Measurements from ENCODE around the gene PABPN1L. TPM values are rescaled to one million over a fixed set of nuclear protein-coding genes. Genes with fewer than 3 reads are reported as not detected.

The PABPN1L gene
- total RNA-seq, 1 donor from 2014 or later, result not detected

GRCh38 chr16:88884569-88885271 lies 18.3 kb upstream of the PABPN1L start:
- intact Hi-C loops (cut with micrococcal nuclease), result no loop called here

GRCh38 chr16:88883946-88884345 lies 17.5 kb upstream of the PABPN1L start:
- intact Hi-C loops (cut with micrococcal nuclease), result no loop called here

DNA sequence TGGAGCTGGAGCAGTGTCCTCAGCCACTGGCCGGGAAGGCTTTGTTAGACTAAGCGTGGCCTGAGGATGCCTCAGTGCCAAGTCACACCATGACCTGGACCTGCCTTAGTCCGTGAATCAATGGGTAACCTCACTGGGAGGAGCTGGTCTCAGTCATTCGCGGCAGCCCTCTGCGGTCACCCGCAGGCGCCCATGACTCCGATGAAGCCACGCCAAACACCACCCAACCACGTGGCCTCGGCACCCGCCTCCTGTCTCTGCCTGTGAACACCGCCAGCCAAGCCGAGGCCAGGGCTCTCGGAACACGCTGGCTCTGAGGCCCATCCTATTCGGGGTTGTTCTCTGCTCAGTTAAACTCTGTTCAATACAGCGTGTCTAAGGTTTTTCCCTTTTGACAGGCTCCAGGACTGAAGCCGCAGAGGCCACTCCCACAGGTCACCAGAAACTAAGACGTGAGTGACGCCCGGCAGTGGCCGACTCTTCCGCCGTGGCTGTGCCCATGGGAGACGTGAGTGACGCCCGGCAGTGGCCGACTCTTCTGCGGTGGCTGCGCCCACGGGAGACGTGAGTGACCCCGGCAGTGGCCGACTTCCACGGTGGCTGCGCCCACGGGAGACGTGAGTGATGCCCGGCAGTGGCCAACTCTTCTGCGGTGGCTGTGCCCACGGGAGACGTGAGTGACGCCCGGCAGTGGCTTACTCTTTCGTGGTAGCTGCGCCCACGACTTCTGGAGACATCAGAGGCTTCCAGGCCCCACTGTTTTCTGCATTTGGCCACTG lies 16.8 kb upstream of the PABPN1L start:
- intact Hi-C loops (cut with micrococcal nuclease), result no loop called here

DNA sequence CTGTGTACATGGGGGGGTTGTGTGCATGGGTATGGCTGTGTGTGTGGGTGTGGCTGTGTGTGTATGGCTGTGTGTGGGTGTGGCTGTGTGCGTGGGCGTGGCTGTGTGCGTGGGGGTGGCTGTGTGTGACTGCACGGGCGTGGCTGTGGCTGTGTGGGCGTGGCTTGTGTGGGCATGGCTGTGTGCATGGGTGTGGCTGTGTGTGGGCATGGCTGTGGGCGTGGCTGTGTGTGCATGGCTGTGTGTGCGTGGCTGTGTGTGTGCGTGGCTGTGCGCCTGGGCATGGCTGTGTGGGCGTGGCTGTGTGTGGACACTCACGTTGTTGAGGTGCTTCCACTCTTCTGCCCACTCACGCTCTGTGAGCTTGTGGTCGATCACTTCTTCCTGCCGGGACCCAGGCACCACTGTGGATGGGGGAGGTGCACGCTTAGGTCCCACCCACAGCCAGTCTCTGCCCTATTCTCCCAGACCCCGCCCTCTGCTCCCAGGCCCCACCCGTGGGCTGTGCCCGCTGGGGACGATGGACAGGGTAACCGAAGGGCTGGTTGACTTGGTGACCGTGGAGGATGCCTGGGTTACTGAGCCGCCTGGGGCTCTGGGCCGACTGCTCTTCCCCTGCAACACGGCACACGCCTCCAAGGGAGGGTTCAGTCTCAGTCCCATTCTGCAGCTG lies 16.0 kb upstream of the PABPN1L start:
- intact Hi-C loops (cut with micrococcal nuclease), result no loop called here

DNA sequence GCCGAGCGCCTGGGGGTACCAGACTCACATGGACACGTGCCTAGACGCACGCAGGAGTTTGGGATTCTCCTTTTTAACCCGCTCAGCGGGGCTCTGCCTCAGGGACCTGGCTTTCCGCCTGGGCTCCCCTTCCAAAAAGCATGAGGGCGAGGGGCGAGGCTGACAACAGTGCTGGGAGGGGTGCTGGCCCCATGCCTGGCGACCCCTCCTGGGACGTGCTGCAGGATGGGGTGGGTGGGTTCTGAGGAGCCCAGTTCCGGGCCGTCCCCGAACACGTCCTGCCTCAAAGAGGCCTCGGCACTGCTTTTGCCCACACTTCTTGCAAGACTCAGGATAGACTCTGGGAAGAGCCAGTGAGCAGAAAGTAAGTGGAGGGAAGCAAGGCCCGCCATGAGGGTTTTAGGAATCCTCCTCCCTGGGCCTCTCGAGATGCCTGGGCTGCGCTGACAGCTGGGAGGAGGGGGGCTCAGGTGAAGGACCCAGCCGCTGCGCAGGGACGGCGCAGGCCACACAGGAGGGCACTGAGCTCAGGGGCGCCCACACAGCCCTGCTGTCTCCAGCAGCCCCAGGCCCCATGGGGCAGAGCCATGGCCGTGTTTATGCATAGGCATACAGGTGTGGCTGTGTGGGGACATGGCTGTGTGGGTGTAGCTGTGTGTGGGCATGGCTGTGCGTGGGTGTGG lies 15.4 kb upstream of the PABPN1L start:
- intact Hi-C loops (cut with micrococcal nuclease), result no loop called here

- intact Hi-C loops (cut with micrococcal nuclease), result no loop called here
Observed at GRCh38 chr16:88881007-88881615, 14.7 kb upstream of the PABPN1L start.

- intact Hi-C loops (cut with micrococcal nuclease), result no loop called here
Observed at GRCh38 chr16:88880226-88881006, 14.0 kb upstream of the PABPN1L start.

GRCh38 chr16:88879788-88880055 lies 13.3 kb upstream of the PABPN1L start:
- intact Hi-C loops (cut with micrococcal nuclease), result no loop called here

GRCh38 chr16:88878967-88879787 lies 12.7 kb upstream of the PABPN1L start:
- intact Hi-C loops (cut with micrococcal nuclease), result no loop called here

- intact Hi-C loops (cut with micrococcal nuclease), result no loop called here
Observed at GRCh38 chr16:88878356-88878755, 11.9 kb upstream of the PABPN1L start.

- intact Hi-C loops (cut with micrococcal nuclease), result no loop called here
Observed at GRCh38 chr16:88877564-88878289, 11.3 kb upstream of the PABPN1L start.

DNA sequence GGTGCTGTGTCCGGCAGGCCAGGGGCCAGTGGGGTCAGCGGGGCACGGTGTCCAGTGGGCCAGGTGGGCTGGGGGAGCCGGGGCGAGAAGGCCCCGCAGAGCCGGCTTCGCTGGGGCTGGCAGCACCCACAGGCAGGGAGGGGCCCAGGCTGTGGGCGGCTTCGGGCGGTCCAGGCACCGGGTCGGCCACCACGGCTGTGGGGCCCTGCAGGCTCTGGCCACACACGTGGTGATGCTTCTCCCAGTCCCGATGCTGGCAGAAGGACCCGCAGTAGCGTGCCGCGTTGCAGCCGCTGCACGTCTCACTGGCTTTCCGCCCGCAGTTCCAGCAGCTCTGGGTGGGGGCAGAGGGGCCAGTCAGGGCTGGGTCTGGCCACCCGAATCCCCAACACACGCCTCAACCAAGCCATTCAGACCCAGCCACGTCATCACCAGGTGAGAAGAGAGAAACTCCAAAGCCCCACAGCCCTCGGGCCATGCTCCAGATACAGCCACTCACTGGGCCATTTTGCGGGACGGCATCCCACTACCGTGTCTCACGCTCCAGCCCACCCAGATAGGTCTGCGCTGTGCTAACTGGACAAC lies 10.6 kb upstream of the PABPN1L start:
- intact Hi-C loops (cut with micrococcal nuclease), result no loop called here

GRCh38 chr16:88875703-88876234 lies 9.3 kb upstream of the PABPN1L start:
- intact Hi-C loops (cut with micrococcal nuclease), result no loop called here

- intact Hi-C loops (cut with micrococcal nuclease), result no loop called here
Observed at GRCh38 chr16:88874938-88875599, 8.6 kb upstream of the PABPN1L start.

GRCh38 chr16:88872650-88873331 lies 6.3 kb upstream of the PABPN1L start:
- intact Hi-C loops (cut with micrococcal nuclease), result no loop called here

DNA sequence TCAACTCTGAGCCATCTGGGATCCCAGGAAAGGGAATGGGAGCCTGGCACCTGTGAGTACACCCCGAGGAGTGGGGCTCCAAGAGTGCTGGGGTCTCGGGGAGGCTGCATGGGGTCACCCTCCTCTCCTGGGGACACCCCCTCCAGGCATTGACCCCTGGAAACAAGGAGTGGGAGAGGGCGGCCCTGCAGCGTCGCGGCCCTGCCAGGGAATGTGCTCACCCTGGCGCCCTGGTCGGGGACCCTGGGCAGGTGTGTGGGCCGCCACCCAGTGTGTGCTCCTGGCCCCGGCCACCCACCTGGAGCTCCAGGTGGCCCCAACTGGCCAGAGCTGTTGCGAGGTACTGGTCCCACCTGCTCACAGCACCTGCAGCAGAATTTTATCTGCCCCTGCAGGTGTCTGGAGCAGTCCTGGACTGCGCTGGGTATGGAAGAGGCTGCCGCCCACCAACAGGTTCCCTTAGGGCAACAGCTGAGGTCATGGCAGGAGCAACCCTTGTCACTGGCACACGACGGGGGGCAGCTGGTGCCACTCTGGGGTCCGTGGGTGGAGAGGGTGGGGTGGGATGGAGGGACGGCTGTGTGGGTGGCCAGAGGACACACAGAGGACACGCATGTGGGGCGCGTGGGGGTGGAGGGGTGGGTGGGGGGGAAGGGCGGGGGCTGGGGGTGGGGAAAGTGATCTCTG lies 5.4 kb upstream of the PABPN1L start:
- intact Hi-C loops (cut with micrococcal nuclease), result no loop called here

GRCh38 chr16:88871349-88871702 lies 4.9 kb upstream of the PABPN1L start:
- intact Hi-C loops (cut with micrococcal nuclease), result no loop called here

Data from T-helper 2 cell treated with Interferon-gamma antibody and Interleukin-4, amounts not matched to agents 100 ng/mL and 5 ng/mL, for 36 hours (primary cell).